ENCODE measurements around the gene HES3.

The HES3 gene, protein sequence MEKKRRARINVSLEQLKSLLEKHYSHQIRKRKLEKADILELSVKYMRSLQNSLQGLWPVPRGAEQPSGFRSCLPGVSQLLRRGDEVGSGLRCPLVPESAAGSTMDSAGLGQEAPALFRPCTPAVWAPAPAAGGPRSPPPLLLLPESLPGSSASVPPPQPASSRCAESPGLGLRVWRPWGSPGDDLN

GRCh38 chr1:6243993-6244392 lies at the start of gene HES3:
Gene HES3, plus strand, starts transcription at chr1:6244179. Its CDS starts 187 bp downstream, at chr1:6244366.
- no peak for DNase-seq

DNA sequence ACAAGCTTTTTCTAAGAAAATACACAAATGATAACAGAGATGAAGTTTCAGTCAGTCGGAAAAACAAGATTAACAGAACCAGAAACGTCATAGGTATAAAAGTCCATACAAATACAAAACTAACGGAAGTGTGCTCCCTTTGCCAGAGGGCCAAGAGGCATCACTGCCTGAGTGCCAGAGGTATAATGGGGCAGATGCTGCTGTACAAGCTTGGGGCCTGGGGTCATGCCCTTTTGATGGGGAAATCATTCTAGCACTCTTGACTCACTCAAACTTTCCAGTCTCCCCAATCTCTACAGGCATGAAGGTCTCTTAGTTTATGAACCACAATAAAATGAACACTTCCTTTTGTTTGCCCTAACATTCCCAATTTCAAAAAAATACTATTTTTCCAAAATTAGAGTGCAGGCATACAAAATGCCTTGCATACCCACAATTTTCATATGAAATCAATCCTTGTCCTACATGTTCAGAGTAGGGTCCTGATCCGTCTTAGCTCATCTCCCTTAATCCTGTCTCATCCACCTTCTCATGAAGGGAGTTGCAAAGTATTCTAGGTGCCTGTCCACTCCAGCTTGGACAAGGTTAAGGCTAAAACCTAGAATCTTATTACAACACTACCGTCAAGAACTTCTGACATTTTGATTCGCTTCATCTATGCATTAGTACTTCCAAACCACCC lies 46.1 kb upstream of the HES3 start:
- DNase-seq = no peak

DNA sequence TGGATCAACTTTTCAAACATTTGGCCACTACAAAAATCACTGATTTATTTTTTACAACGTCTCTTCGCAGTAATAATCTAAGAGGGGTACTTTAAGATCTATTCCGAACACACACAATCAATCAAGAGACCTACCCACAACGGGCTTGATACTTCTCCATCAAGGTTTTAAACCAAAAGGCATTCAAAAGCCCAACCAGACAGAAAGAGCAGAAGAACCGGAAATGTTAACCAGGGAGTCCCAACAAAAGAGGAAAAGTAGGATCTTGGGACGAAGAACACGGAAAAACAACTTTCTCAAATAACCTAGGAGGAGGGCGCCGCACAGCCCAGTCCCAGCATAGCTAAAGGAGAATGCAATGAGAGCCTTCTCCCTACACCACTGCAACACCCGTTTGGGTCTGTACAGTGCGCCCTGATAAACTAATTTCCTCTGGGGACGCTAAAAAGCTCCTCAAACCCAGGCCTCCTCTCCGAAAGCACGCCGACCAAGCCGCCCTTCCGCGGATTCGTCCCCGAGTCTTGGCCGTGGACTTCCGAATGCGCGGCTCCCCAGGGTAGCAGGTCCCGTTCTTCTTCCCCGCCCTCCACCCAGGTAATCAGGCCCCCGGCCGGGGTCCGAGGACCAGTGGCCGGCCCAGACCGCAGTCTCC lies 45.2 kb upstream of the HES3 start:
- no peak for DNase-seq

GRCh38 chr1:6199298-6200187 lies 44.4 kb upstream of the HES3 start, which contains the start of gene RPL22:
Gene RPL22, minus strand, starts transcription at chr1:6199595. Its CDS starts 22 bp downstream, at chr1:6199573.
- DNase-seq = peak; percentile 98

- no peak for DNase-seq
Observed at GRCh38 chr1:6200188-6200809, 43.7 kb upstream of the HES3 start.

DNA sequence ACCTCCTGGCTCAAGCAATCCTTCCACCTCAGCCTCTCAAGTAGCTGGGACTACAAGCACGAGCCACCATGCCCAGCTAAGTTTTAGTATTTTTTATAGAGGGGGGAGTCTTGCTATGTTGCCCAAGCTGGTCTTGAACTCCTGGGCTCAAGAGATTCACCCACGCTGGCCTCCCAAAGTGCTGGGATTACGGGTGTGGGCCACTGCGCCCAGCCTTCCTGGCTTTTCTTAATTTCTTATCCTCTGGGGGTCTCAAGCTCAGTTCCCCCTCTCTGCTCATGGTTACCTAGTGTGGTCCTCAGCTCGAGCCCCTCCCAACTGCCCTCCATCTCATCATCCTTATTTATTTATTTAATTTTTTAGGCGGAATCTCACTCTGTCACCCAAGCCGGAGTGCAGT lies 41.7 kb upstream of the HES3 start:
- no peak for DNase-seq

DNA sequence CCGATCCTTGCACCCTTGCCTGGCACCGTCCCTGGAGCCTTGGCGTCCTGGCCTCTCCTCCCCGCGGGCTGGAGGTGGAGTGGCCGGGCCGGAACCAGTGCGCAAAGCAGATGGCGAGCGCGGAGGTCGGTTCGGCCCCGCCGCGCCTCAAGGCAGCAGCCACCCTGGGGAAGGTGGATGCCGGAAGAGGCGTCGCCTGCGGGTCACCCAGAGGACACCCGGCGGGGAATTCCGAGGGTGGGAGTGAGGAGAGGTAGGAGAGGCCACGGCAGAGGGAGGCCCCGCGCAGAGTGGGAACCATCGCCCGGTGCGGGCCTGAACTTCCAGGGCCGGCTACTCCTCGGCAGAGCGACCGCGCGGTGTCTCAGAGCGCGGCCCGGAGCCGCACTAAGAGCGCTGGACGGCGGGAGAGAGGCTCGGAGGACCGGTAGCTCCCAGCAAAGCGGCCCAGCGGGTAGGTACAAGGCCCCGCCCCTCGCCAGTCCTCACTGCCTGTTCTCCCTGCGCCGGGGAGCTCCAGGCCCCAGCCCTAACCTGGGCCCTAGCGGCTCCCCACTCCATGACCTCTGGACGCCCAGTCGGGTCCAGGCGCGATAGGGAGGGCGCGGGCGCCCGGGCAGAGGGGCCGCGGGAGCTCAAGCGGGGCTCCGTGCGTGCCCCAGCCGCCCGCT lies 38.0 kb upstream of the HES3 start, which contains the start of gene RNF207:
RNF207 (plus strand) TSS at position 271 of the 671 bp plus-strand sequence. CDS start 417 bp downstream, outside the sequence.
- peak in 1 of 2 experiments; percentile 60 for DNase-seq

- DNase-seq = no peak
Observed at GRCh38 chr1:6206520-6206855, 37.5 kb upstream of the HES3 start.

GRCh38 chr1:6207075-6207885 lies 36.7 kb upstream of the HES3 start:
- DNase-seq = no peak

GRCh38 chr1:6207921-6208320 lies 36.1 kb upstream of the HES3 start:
- no peak for DNase-seq

GRCh38 chr1:6208723-6209660 lies 35.0 kb upstream of the HES3 start:
- no peak for DNase-seq

GRCh38 chr1:6209661-6210580 lies 34.1 kb upstream of the HES3 start:
- DNase-seq = no peak

GRCh38 chr1:6210591-6211355 lies 33.2 kb upstream of the HES3 start:
- DNase-seq = no peak

DNA sequence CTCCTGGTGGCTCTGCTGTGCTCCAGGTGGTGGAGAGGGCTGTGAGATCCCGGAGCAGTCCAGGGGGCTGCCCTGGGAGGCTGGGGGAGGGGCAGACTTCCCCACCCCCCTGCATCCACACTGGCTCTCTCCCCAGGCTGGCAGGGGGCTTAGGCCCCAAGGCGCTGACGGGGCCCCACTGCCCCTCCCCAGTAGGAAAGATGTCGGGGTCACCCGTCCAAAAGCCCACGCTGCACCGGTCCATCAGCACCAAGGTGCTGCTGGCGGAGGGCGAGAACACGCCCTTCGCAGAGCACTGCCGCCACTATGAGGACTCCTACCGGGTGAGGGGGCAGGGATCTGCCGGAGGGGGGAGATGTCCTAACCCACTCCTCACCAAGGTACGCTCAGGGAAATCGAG lies 32.2 kb upstream of the HES3 start:
- DNase-seq = no peak

DNA sequence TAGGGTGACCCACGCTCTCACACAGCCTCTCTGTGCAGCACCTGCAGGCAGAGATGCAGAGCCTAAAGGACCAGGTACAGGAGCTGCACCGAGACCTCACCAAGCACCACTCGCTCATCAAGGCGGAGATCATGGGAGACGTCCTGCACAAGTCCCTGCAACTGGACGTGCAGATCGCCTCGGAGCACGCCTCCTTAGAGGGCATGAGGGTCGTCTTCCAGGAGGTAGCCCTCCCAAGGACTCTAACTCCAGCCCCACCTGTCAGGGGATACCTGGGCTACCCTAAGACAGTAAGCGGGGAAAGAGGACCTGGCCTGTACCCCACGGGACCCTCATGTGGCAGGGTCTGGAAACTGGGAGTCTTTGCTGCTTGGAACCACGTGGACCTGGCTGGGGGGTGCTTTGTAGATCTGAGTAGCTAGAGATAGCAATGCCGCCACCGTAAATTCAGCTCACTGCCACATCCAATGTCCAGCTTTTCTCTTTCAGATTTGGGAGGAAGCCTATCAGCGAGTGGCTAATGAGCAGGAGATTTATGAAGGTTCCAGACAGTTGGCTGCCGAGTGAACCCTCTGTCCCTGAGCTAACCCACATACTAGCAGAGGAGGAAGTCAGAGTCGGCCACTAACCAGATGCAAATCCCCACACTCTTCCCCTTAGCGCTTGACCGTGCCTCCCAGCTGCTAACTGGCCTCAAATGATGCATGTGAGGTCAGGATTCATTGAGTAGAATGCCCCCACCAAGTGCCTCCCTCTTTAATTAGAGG lies 31.6 kb upstream of the HES3 start:
- DNase-seq = no peak

DNA sequence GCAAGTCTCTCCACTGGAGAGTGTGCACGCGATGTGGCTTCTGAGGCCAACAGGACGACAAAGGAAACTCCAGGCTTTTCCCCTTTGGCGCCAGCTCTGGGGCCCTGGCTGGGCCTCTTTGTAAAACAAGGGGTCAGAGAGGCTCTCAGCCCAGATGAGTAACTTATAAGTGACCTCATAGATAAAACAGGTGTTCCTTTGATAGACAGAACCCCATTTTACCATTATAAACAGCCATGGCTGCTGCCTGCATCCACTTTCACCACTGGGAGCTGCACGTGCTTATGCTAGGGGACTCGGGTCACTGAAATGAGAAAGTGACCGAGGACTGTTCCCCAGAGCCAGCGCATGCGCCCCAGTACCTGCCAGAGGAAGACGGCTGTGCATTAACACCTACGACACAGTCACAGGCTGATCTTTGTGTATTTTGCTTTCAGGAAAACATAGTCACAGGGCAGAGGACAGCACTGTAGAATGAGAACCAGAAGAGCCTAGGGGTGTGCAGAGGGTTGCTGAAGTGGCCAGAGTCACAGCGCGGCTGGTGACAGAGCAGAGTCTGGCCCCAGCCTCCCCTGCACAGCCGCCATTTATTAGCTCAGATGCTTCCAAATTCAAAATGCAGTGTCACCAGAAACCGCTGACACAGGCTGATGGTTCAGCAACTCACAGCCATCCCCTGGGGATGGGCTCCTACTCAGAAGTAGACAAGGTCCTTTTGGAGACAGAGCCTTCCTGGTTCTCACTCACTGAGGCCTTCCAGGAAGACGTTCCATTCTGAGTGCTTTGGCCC lies 25.4 kb upstream of the HES3 start:
- no peak for DNase-seq
